ENCODE data around the gene SORCS3.

DNA sequence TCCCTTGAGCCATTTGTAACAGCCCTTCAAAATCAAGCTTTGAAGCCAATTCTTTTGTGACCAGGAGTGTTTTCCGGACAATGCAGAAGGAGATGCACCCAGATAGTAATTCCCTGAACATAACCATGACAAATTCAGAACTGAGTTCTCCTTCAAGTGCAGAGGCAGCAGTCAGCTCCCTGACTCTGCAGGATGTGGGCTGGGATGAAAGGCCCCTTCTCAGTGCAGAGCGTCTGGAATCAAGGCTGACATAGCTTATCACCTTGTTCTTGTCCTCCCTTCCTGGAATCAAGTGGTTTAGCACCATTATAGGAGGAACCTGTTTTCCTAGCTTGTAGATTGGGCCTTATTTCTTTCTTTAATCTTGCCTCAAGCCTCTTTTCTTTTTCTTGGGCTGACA lies 143.4 kb downstream of the SORCS3 start:
- TF ChIP-seq, protein P1, sequence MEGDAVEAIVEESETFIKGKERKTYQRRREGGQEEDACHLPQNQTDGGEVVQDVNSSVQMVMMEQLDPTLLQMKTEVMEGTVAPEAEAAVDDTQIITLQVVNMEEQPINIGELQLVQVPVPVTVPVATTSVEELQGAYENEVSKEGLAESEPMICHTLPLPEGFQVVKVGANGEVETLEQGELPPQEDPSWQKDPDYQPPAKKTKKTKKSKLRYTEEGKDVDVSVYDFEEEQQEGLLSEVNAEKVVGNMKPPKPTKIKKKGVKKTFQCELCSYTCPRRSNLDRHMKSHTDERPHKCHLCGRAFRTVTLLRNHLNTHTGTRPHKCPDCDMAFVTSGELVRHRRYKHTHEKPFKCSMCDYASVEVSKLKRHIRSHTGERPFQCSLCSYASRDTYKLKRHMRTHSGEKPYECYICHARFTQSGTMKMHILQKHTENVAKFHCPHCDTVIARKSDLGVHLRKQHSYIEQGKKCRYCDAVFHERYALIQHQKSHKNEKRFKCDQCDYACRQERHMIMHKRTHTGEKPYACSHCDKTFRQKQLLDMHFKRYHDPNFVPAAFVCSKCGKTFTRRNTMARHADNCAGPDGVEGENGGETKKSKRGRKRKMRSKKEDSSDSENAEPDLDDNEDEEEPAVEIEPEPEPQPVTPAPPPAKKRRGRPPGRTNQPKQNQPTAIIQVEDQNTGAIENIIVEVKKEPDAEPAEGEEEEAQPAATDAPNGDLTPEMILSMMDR (IDR thresholded peaks at IDR 0.05; ENCODE audit: poor library complexity, severe bottlenecking) = no peak
- no peak for TF ChIP-seq EP300 (conservative IDR thresholded peaks at IDR 0.05; ENCODE audit: poor library complexity, severe bottlenecking)
- TF ChIP-seq EZH2 (IDR thresholded peaks at IDR 0.05; ENCODE audit: borderline replicate concordance, insufficient read depth, low read length, poor library complexity, severe bottlenecking) = no peak
- TF ChIP-seq MXI1 (conservative IDR thresholded peaks at IDR 0.05; ENCODE audit: poor library complexity, severe bottlenecking) = no peak
- no peak for TF ChIP-seq POLR2AphosphoS5 (IDR thresholded peaks at IDR 0.05)
- no peak for TF ChIP-seq TAF1 (IDR thresholded peaks at IDR 0.05; ENCODE audit: low read depth)
- no peak for TF ChIP-seq RAD21 (conservative IDR thresholded peaks at IDR 0.05)
- TF ChIP-seq, protein P2, sequence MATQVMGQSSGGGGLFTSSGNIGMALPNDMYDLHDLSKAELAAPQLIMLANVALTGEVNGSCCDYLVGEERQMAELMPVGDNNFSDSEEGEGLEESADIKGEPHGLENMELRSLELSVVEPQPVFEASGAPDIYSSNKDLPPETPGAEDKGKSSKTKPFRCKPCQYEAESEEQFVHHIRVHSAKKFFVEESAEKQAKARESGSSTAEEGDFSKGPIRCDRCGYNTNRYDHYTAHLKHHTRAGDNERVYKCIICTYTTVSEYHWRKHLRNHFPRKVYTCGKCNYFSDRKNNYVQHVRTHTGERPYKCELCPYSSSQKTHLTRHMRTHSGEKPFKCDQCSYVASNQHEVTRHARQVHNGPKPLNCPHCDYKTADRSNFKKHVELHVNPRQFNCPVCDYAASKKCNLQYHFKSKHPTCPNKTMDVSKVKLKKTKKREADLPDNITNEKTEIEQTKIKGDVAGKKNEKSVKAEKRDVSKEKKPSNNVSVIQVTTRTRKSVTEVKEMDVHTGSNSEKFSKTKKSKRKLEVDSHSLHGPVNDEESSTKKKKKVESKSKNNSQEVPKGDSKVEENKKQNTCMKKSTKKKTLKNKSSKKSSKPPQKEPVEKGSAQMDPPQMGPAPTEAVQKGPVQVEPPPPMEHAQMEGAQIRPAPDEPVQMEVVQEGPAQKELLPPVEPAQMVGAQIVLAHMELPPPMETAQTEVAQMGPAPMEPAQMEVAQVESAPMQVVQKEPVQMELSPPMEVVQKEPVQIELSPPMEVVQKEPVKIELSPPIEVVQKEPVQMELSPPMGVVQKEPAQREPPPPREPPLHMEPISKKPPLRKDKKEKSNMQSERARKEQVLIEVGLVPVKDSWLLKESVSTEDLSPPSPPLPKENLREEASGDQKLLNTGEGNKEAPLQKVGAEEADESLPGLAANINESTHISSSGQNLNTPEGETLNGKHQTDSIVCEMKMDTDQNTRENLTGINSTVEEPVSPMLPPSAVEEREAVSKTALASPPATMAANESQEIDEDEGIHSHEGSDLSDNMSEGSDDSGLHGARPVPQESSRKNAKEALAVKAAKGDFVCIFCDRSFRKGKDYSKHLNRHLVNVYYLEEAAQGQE (IDR thresholded peaks at IDR 0.05; ENCODE audit: borderline replicate concordance) = no peak
